ENCODE measurements around the gene CNTN5. TPM values are rescaled to one million over a fixed set of nuclear protein-coding genes. Genes with fewer than 3 reads are reported as not detected.

CNTN5 gene
- total and polyA plus RNA-seq, 2 donors = 0.07 to 0.14 TPM

GRCh38 chr11:100011697-100012096 lies 990.9 kb downstream of the CNTN5 start:
- H3K4me1 ChIP-seq (ENCODE audit: control insufficient read depth in 2 of 2, insufficient read depth in 2 of 2, low read length in 2 of 2) = no peaks in the 10 kb centered on the region
- no peak overlapping the region for H3K4me3 ChIP-seq (ENCODE audit: low read length in 2 of 2)
- H3K9me3 ChIP-seq (ENCODE audit: control insufficient read depth in 2 of 2, insufficient read depth in 1 of 2, low read length in 1 of 2) = no peaks in the 10 kb centered on the region
- H3K27me3 ChIP-seq (ENCODE audit: control insufficient read depth in 2 of 2, insufficient read depth in 1 of 2, low read length in 1 of 2) = no peaks in the 10 kb centered on the region
- no peak for DNase-seq (ENCODE audit: low read depth in 6 of 9, low spot score in 9 of 9)
- no peak overlapping the region for H3K27ac ChIP-seq (ENCODE audit: low read depth in 1 of 2, low read length in 1 of 2)
- WGBS = 45% methylated on average over 1 of the region's 1 CpG
- H3K36me3 ChIP-seq (ENCODE audit: control insufficient read depth in 2 of 2, insufficient read depth in 2 of 2, low read length in 1 of 2) = no peaks in the 10 kb centered on the region

- WGBS = 96% methylated on average over 1 of the region's 1 CpG
- no peak for DNase-seq (ENCODE audit: low read depth in 6 of 9, low spot score in 9 of 9)
- H3K4me3 ChIP-seq (ENCODE audit: low read length in 2 of 2) = no peak overlapping the region
- no peaks in the 10 kb centered on the region for H3K9me3 ChIP-seq (ENCODE audit: control insufficient read depth in 2 of 2, insufficient read depth in 1 of 2, low read length in 1 of 2)
- H3K36me3 ChIP-seq (ENCODE audit: control insufficient read depth in 2 of 2, insufficient read depth in 2 of 2, low read length in 1 of 2) = no peaks in the 10 kb centered on the region
- no peaks in the 10 kb centered on the region for H3K4me1 ChIP-seq (ENCODE audit: control insufficient read depth in 2 of 2, insufficient read depth in 2 of 2, low read length in 2 of 2)
- H3K27ac ChIP-seq (ENCODE audit: low read depth in 1 of 2, low read length in 1 of 2) = no peak overlapping the region
- H3K27me3 ChIP-seq (ENCODE audit: control insufficient read depth in 2 of 2, insufficient read depth in 1 of 2, low read length in 1 of 2) = no peaks in the 10 kb centered on the region
Observed at GRCh38 chr11:100013011-100013410, 992.3 kb downstream of the CNTN5 start.

DNA sequence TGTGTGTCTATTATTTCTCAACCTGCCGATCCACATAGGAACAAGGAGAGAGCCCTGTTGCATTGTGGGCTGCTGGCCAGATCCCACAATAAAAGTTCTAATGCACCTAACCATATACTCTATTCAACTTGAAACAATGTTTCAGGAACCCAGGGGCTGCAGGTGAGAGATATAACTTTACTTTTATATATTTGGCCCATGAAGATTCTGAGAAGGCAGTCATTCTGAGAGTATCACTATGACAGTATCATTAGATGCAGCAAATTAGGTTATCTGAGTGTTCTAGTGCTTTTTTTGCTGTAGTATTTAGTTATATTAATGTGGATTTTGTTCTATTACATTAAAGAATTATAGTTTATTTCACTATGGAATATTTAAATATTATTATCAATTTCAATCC lies 1011.2 kb downstream of the CNTN5 start:
- no peaks in the 10 kb centered on the region for H3K27me3 ChIP-seq (ENCODE audit: control insufficient read depth in 2 of 2, insufficient read depth in 1 of 2, low read length in 1 of 2)
- no peaks in the 10 kb centered on the region for H3K36me3 ChIP-seq (ENCODE audit: control insufficient read depth in 2 of 2, insufficient read depth in 2 of 2, low read length in 1 of 2)
- H3K9me3 ChIP-seq (ENCODE audit: control insufficient read depth in 2 of 2, insufficient read depth in 1 of 2, low read length in 1 of 2) = peaks cover 0 to 3% of the 10 kb centered on the region in 2 donors
- 96% methylated on average over 1 of the region's 1 CpG for WGBS
- H3K27ac ChIP-seq (ENCODE audit: low read depth in 1 of 2, low read length in 1 of 2) = no peak overlapping the region
- H3K4me1 ChIP-seq (ENCODE audit: control insufficient read depth in 2 of 2, insufficient read depth in 2 of 2, low read length in 2 of 2) = no peaks in the 10 kb centered on the region
- DNase-seq (ENCODE audit: low read depth in 6 of 9, low spot score in 9 of 9) = no peak
- no peak overlapping the region for H3K4me3 ChIP-seq (ENCODE audit: low read length in 2 of 2)

DNA sequence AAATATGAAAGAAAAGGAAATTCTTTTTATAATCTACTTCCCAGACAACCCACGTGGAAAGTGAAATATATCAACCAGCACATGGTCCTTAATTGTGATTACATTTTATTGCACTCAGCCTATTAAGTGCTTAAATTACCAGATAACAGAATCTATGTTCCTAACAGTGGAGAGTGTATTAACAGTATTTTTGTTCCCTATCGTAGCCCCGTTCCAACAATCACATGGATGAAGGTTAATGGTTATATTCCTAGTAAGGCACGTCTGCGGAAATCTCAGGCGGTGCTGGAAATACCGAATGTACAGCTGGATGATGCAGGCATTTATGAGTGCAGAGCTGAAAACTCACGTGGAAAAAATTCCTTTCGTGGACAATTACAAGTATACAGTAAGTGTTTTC lies 1040.3 kb downstream of the CNTN5 start:
- Histone ChIP-seq H3K9me3 (ENCODE audit: control insufficient read depth in 2 of 2, insufficient read depth in 1 of 2, low read length in 1 of 2) (no peaks in the 10 kb centered on the region), H3K27ac (ENCODE audit: low read depth in 1 of 2, low read length in 1 of 2) (no peak overlapping the region), H3K4me3 (ENCODE audit: low read length in 2 of 2) (no peak overlapping the region), H3K27me3 (ENCODE audit: control insufficient read depth in 2 of 2, insufficient read depth in 1 of 2, low read length in 1 of 2) (no peaks in the 10 kb centered on the region), H3K36me3 (ENCODE audit: control insufficient read depth in 2 of 2, insufficient read depth in 2 of 2, low read length in 1 of 2) (no peaks in the 10 kb centered on the region), H3K4me1 (ENCODE audit: control insufficient read depth in 2 of 2, insufficient read depth in 2 of 2, low read length in 2 of 2) (no peaks in the 10 kb centered on the region)
- no peak for DNase-seq (ENCODE audit: low read depth in 6 of 9, low spot score in 9 of 9)
- WGBS = 94% methylated on average over 9 of the region's 9 CpGs

DNA sequence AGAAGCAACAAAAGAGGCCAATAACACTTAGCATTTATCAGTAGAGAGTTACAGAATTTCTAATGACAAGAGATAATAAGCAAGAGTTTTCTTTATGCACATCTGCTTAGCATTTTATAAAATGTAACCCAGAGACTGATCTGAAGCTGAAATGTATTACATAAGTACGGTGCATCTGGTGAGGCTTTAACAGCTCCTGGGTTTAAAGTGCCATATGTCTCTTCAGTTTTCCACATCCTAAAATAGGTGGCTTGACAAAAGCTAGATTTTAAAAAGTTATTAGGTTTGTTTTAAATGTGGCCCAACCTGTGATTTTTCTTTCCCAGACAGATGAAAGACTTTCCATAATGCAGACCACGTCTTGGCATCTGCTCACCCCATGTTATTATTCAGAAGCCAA lies 1045.7 kb downstream of the CNTN5 start:
- Histone ChIP-seq H3K36me3 (ENCODE audit: control insufficient read depth in 2 of 2, insufficient read depth in 2 of 2, low read length in 1 of 2) (no peaks in the 10 kb centered on the region), H3K9me3 (ENCODE audit: control insufficient read depth in 2 of 2, insufficient read depth in 1 of 2, low read length in 1 of 2) (no peaks in the 10 kb centered on the region), H3K27ac (ENCODE audit: low read depth in 1 of 2, low read length in 1 of 2) (no peak overlapping the region), H3K27me3 (ENCODE audit: control insufficient read depth in 2 of 2, insufficient read depth in 1 of 2, low read length in 1 of 2) (no peaks in the 10 kb centered on the region), H3K4me1 (ENCODE audit: control insufficient read depth in 2 of 2, insufficient read depth in 2 of 2, low read length in 2 of 2) (no peaks in the 10 kb centered on the region), H3K4me3 (ENCODE audit: low read length in 2 of 2) (no peak overlapping the region)
- DNase-seq (ENCODE audit: low read depth in 6 of 9, low spot score in 9 of 9) = no peak
- 94% methylated on average over 2 of the region's 2 CpGs for WGBS

GRCh38 chr11:100068116-100068515 lies 1047.4 kb downstream of the CNTN5 start:
- H3K27me3 ChIP-seq (ENCODE audit: control insufficient read depth in 2 of 2, insufficient read depth in 1 of 2, low read length in 1 of 2) = no peaks in the 10 kb centered on the region
- 90% methylated on average over 4 of the region's 4 CpGs for WGBS
- H3K4me1 ChIP-seq (ENCODE audit: control insufficient read depth in 2 of 2, insufficient read depth in 2 of 2, low read length in 2 of 2) = no peaks in the 10 kb centered on the region
- no peak overlapping the region for H3K4me3 ChIP-seq (ENCODE audit: low read length in 2 of 2)
- no peak overlapping the region for H3K27ac ChIP-seq (ENCODE audit: low read depth in 1 of 2, low read length in 1 of 2)
- peak in 1 of 9 donors; percentile 5 for DNase-seq (ENCODE audit: low read depth in 6 of 9, low spot score in 9 of 9)
- H3K9me3 ChIP-seq (ENCODE audit: control insufficient read depth in 2 of 2, insufficient read depth in 1 of 2, low read length in 1 of 2) = no peaks in the 10 kb centered on the region
- H3K36me3 ChIP-seq (ENCODE audit: control insufficient read depth in 2 of 2, insufficient read depth in 2 of 2, low read length in 1 of 2) = no peaks in the 10 kb centered on the region

- no peak for DNase-seq (ENCODE audit: low read depth in 6 of 9, low spot score in 9 of 9)
- Histone ChIP-seq H3K27ac (ENCODE audit: low read depth in 1 of 2, low read length in 1 of 2) (no peak overlapping the region), H3K4me3 (ENCODE audit: low read length in 2 of 2) (no peak overlapping the region), H3K27me3 (ENCODE audit: control insufficient read depth in 2 of 2, insufficient read depth in 1 of 2, low read length in 1 of 2) (no peaks in the 10 kb centered on the region), H3K9me3 (ENCODE audit: control insufficient read depth in 2 of 2, insufficient read depth in 1 of 2, low read length in 1 of 2) (no peaks in the 10 kb centered on the region), H3K4me1 (ENCODE audit: control insufficient read depth in 2 of 2, insufficient read depth in 2 of 2, low read length in 2 of 2) (no peaks in the 10 kb centered on the region), H3K36me3 (ENCODE audit: control insufficient read depth in 2 of 2, insufficient read depth in 2 of 2, low read length in 1 of 2) (no peaks in the 10 kb centered on the region)
Observed at GRCh38 chr11:100072131-100072530, 1051.4 kb downstream of the CNTN5 start.

DNA sequence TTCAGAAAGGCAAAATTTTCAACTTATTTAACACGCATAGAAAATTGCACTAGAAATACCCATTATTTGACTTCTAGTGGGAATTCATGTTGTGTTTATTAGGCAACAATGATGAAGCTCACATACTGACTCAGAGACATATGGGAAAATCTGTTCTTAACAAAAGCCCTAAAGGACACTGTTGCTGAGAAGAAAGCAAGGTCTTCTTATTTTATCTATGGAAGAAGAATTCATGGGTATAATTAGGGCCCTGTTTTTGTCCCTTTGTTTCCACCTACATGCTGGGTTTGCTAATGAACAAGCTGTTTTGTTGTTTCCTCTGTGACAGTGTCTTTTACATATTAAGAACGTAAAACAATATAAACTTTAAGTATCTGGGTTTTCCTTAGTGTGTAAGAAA lies 1059.6 kb downstream of the CNTN5 start:
- H3K27ac ChIP-seq (ENCODE audit: low read depth in 1 of 2, low read length in 1 of 2) = no peak overlapping the region
- H3K27me3 ChIP-seq (ENCODE audit: control insufficient read depth in 2 of 2, insufficient read depth in 1 of 2, low read length in 1 of 2) = no peaks in the 10 kb centered on the region
- DNase-seq (ENCODE audit: low read depth in 6 of 9, low spot score in 9 of 9) = no peak
- H3K36me3 ChIP-seq (ENCODE audit: control insufficient read depth in 2 of 2, insufficient read depth in 2 of 2, low read length in 1 of 2) = no peaks in the 10 kb centered on the region
- no peak overlapping the region for H3K4me3 ChIP-seq (ENCODE audit: low read length in 2 of 2)
- 90% methylated on average over 2 of the region's 2 CpGs for WGBS
- H3K4me1 ChIP-seq (ENCODE audit: control insufficient read depth in 2 of 2, insufficient read depth in 2 of 2, low read length in 2 of 2) = no peaks in the 10 kb centered on the region
- H3K9me3 ChIP-seq (ENCODE audit: control insufficient read depth in 2 of 2, insufficient read depth in 1 of 2, low read length in 1 of 2) = no peaks in the 10 kb centered on the region

DNA sequence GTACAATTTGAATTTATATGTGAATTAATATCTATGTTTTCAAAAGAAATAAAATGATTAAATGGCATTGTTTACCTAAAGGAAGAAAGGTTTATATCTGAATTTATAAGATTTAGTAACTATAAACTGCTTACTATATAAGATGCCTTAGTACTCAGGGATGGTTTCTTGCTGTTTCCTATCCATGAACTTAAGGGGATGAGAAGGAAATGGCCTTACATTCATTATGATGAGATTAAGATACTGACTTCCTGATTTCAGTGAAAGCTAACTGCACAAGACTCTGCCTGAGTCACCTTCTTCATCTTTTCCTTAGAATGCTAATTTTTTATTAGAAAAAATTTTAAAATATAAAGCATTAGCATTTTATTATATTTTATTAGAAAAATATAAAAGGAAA lies 1060.1 kb downstream of the CNTN5 start:
- H3K27ac ChIP-seq (ENCODE audit: low read depth in 1 of 2, low read length in 1 of 2) = no peak overlapping the region
- H3K4me1 ChIP-seq (ENCODE audit: control insufficient read depth in 2 of 2, insufficient read depth in 2 of 2, low read length in 2 of 2) = no peaks in the 10 kb centered on the region
- no peaks in the 10 kb centered on the region for H3K36me3 ChIP-seq (ENCODE audit: control insufficient read depth in 2 of 2, insufficient read depth in 2 of 2, low read length in 1 of 2)
- no peaks in the 10 kb centered on the region for H3K27me3 ChIP-seq (ENCODE audit: control insufficient read depth in 2 of 2, insufficient read depth in 1 of 2, low read length in 1 of 2)
- H3K4me3 ChIP-seq (ENCODE audit: low read length in 2 of 2) = no peak overlapping the region
- no peak for DNase-seq (ENCODE audit: low read depth in 6 of 9, low spot score in 9 of 9)
- no peaks in the 10 kb centered on the region for H3K9me3 ChIP-seq (ENCODE audit: control insufficient read depth in 2 of 2, insufficient read depth in 1 of 2, low read length in 1 of 2)

GRCh38 chr11:100093698-100094097 lies 1072.9 kb downstream of the CNTN5 start:
- Histone ChIP-seq H3K36me3 (ENCODE audit: control insufficient read depth in 2 of 2, insufficient read depth in 2 of 2, low read length in 1 of 2) (no peaks in the 10 kb centered on the region), H3K27ac (ENCODE audit: low read depth in 1 of 2, low read length in 1 of 2) (peak overlapping the region in 1 of 2 donors; percentile 92), H3K4me3 (ENCODE audit: low read length in 2 of 2) (no peak overlapping the region), H3K27me3 (ENCODE audit: control insufficient read depth in 2 of 2, insufficient read depth in 1 of 2, low read length in 1 of 2) (no peaks in the 10 kb centered on the region), H3K4me1 (ENCODE audit: control insufficient read depth in 2 of 2, insufficient read depth in 2 of 2, low read length in 2 of 2) (peaks cover 17 to 22% of the 10 kb centered on the region in 2 donors), H3K9me3 (ENCODE audit: control insufficient read depth in 2 of 2, insufficient read depth in 1 of 2, low read length in 1 of 2) (no peaks in the 10 kb centered on the region)
- DNase-seq (ENCODE audit: low read depth in 6 of 9, low spot score in 9 of 9) = no peak
- WGBS = 92% methylated on average over 2 of the region's 2 CpGs

Measured in thymus (tissue), 11 donors.